GM19193 (cell line): ENCODE results near the gene PPM1N.

ENCODE experiments used
- POLR2A ChIP-seq: IDR thresholded peaks from 4 replicates; pipeline ENCODE4 v1.6.1; 2011; ENCODE audit not compliant: insufficient read depth, insufficient read length; ENCODE audit errors: extremely low read depth

The PPM1N gene

DNA sequence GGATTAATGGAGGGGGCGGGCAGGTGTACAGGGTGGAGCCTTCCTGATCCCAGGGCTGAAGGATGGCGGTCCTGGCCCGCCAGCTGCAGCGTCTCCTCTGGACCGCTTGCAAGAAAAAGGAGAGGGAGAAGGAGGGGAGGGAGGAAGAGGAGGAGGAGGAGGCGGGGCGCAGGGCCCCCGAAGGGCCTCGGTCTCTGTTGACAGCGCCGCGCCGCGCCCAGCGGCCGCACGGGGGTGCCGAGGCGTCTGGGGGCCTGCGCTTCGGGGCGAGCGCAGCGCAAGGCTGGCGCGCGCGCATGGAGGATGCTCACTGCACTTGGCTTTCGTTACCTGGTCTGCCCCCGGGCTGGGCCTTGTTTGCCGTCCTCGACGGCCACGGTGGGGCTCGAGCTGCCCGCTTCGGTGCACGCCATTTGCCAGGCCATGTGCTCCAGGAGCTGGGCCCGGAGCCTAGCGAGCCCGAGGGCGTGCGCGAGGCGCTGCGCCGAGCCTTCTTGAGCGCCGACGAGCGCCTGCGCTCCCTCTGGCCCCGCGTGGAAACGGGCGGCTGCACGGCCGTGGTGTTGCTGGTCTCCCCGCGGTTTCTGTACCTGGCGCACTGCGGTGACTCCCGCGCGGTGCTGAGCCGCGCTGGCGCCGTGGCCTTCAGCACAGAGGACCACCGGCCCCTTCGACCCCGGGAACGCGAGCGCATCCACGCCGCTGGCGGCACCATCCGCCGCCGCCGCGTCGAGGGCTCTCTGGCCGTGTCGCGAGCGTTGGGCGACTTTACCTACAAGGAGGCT is at the start of gene PPM1N:
TSS of gene PPM1N (plus strand) at position 33 of the 785 bp plus-strand sequence. CDS start at position 63, 30 bp downstream.
- TF ChIP-seq POLR2A = no peak

GRCh38 chr19:45448887-45449299 is 49.4 kb upstream of the PPM1N start:
- no peak for TF ChIP-seq POLR2A

DNA sequence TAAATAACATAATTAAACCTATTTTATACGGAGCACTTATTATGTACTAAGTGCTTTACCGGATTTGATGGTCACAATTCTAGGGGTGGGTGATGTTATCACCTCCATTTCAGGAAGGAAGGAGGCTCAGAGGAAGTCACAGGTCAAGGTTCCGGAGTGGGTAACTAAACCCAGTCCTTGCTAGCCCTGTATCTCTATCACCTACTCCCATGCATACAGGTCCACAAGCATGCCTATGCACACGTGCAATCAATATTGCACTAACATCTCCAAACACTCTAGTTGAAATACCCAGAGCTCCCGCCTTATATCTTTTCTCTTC is 48.3 kb upstream of the PPM1N start:
- no peak for TF ChIP-seq POLR2A

DNA sequence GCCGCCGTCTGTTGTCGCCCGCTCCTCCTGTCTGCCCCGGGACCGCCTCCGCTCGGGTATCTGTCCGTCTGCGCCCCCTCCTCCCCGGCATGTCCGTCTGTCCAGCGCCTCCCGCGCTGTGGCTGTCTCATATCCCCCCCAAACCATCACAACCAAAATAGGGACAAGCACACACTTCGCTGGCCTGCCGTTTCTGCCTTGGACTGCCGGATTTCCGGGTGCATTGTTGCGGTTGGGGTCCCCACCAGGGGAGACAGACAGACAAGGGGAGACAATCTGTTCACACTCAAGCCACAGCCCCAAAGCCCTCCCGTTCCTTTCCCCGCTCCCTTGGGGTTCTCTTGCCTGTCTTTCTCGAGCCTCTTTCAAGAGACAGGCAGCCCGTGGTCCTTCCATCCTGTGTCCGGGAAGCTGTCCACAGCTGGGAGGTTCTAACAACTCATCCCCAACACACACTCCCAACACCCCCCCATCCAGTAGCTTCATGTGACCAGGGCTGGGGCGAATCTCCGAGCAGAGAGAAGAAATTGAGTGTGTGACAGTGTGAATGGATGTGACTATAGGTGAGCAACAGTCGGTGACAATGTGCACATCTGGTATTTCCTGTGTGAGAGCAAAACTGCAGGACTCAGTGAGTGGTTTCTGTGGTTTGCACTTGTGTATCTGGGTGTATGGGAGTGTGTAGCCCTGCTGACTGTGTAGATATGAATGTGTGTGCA is 47.0 kb upstream of the PPM1N start:
- TF ChIP-seq POLR2A = no peak

DNA sequence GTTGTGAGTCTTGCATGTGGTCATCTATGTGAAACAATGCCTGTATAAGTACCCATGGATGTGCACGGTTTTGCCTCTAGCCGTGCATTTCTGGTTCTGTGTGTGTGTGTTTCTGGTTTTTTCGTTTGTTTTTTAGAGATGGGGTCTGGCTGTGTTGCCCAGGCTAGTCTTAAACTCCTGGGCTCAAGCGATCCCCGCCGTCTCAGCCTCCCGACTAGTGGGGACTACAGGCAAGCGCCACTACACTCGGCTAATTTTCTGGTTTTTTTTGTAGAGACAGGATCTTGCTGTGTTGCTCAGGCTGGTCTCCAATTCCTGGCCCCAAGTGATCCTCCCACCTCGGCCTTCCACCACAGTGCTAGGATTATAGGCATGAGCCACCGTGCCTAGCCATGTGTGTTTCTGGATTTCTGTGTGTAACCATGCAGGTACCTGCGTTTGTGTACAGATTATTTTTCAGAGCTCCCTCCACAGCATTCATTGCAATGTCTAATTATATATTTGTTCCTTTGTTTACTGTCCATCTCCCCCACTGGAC is 46.3 kb upstream of the PPM1N start:
- TF ChIP-seq POLR2A = no peak

DNA sequence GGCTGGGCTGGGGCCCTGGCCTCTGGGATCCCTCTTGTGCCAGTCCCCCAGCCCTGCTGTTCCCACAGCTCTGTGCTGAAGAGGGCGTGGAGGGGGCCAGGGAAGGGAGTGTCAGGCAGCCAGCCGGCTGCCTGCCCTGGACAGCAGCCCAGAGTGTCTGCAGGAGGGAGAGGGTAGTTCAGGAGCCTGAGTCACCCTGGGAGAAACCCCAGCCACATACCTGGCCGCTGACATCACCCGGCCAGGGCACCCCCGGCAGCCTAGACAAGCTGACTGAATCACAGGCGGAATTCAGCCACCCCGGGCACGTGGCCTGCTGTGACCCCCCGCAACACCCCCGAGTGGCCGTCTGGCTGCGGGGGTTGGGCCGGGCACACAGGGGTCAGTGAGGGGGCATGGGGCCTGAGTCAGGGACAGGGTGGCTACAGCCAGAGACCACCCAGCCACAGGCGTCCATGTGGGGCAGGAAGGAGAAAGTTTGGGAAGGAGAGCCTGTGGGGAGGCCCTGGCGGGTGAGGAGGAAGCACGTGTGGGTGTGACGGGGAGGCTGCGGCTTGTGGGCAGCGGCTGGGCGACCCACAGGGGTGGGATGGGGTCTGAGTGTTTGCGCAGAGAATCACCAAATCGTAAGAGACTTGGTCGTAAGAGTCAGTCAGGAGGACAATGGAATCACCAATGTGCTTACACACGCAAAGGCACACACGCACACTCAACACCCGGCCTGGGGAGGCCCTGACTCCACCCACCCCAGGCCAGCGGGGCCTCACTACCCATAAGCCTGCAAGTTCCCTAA is 42.3 kb upstream of the PPM1N start:
- no peak for TF ChIP-seq POLR2A

GRCh38 chr19:45456500-45456815 is 41.8 kb upstream of the PPM1N start:
- no peak for TF ChIP-seq POLR2A

- no peak for TF ChIP-seq POLR2A
Observed at GRCh38 chr19:45457776-45458175, 40.5 kb upstream of the PPM1N start.

DNA sequence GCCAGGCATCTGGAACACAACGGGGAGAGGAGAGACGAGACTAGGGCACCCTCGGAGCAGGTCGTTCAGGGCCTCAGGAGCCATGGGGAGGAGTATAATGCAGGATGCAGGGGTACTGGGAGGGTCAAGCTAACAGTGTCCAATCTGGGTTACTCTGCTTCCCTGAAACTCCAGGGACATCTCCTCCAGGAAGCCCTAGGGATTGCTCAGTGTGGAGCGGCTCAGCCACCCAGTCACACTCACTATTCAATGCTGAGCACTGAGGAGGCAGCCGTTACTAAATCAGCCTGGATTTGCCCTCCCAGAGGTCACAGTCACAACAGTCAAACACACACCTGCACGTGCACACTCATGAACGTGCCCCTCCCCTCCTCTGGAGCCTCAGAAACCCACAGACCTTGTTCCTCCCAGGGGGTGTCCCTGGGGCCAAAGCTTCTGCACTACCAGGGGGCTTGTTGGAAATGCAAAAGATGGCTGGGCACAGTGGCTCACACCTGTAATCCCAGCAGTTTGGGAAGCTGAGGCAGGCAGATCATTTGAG is 37.4 kb upstream of the PPM1N start:
- no peak for TF ChIP-seq POLR2A

GRCh38 chr19:45462174-45462573 is 36.1 kb upstream of the PPM1N start:
- TF ChIP-seq POLR2A = no peak

DNA sequence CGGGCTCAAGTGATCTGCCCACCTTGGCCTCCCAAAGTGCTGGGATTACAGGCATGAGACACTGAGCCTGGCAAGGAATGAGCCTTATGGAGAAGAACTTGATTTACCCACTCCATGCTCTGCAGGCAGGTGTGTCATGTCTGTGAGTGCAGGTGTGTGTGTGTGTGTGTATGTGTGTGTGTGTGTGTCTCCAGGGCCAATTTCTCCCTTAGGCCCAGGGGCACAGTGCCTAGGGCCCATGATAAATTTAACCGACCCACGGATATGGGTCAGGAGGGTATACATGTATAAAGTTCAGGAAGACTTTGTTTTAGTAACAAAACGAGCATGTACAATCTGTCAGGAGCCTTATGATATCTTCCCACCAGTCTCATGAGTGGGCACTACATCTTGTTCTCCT is 35.0 kb upstream of the PPM1N start:
- no peak for TF ChIP-seq POLR2A

GRCh38 chr19:45464274-45464673 is 34.0 kb upstream of the PPM1N start:
- no peak for TF ChIP-seq POLR2A

DNA sequence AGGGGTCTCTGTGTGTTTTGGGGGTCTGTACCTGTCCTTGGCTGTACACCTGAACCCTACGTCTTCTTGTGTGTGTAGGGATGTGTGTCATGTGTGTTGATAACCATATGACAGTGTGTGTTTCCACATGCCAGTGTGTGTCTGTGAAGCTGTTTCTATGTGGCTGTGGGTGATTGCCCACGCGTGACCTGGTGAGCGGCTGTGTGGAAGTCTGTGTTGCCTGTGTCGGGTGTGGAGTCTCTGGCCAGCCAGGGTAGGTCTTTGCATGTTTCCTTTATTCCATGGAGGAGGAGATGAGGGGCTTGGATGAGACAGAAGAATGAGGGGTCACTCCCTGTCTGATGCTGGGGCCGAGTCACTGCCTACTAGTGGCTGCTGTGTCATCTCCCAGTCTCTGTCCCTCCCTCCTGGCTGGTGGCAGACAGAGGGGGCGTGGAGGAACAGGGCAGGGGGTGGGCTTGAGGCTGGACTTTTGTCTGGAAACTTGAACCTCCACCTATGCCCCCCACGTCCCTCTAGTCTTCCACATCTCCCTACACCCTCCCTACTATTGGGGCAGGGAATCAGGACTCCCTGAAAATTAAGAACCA is 33.3 kb upstream of the PPM1N start:
- no peak for TF ChIP-seq POLR2A

DNA sequence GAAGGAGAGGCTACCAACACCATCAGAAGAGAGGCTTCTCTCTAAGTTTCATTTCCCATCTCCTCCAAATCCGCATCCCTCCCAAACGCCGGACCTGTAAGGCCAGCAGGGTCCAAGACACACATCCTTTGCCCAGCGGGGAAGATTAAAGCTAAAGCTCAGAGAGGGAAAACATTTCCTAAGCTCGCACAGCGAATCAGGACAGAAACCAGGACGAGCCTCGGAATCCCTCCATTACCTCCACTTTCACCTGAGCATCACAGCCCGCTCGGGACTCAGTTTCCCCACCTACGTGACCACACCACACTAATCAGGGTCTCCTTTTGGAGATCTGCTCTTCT is 31.2 kb upstream of the PPM1N start:
- TF ChIP-seq POLR2A = no peak

DNA sequence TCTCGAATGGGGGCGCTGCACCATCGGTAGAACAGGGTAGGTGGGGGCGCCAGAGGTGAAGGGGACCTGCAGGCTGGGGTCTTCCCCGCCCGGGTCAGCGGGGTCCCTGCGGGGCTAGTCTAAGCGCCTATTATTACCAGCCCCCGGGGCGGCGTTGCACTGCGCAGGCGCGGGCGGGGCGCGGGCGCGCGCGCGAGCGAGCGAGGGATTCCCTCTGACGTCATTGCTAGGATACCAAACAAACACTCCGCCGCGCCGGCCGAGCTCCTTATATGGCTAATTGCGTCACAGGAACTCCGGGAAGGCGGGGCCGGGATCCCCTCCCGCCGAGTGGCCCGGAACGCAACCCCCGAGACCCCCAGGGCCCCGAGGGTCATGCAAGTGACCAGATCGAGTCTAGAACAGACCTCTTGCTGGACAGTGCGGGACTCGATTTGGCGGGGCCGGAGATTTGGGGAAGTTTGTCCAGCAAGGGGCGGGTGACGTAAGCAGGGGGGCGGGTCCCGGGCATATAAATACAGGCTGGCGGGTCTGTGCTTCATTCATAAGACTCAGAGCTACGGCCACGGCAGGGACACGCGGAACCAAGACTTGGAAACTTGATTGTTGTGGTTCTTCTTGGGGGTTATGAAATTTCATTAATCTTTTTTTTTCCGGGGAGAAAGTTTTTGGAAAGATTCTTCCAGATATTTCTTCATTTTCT is 30.6 kb upstream of the PPM1N start, which contains the start of gene FOSB:
TSS of gene FOSB (plus strand) at position 541 of the 703 bp plus-strand sequence. CDS start 591 bp downstream, outside the sequence.
- peak; percentile 65 for TF ChIP-seq POLR2A

DNA sequence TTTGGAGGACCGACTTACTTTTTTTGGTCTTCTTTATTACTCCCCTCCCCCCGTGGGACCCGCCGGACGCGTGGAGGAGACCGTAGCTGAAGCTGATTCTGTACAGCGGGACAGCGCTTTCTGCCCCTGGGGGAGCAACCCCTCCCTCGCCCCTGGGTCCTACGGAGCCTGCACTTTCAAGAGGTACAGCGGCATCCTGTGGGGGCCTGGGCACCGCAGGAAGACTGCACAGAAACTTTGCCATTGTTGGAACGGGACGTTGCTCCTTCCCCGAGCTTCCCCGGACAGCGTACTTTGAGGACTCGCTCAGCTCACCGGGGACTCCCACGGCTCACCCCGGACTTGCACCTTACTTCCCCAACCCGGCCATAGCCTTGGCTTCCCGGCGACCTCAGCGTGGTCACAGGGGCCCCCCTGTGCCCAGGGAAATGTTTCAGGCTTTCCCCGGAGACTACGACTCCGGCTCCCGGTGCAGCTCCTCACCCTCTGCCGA is 30.0 kb upstream of the PPM1N start:
- TF ChIP-seq POLR2A = no peak
